Measurements from ENCODE around the gene PROSER1. TPM values are rescaled to one million over a fixed set of nuclear protein-coding genes. Genes with fewer than 3 reads are reported as not detected.
"Not testable (repeated sequence)": the region's sequence is repeated elsewhere in the genome, so short reads cannot be mapped to it uniquely, and the experiment has no call there.

The PROSER1 gene
- total and polyA plus RNA-seq, 7 donors = 9.2 to 20.3 (median 13.6) TPM

GRCh38 chr13:39012608-39013007, 25.3 kb downstream of the PROSER1 start:
- no peak for DNase-seq
- Histone ChIP-seq H3K27ac (no peak overlapping the region), H3K9me3 (no peaks in the 10 kb centered on the region), H3K4me3 (no peak overlapping the region), H3K36me3 (peaks cover 26 to 84% (median 41%) of the 10 kb centered on the region in 4 donors), H3K27me3 (no peaks in the 10 kb centered on the region), H3K4me1 (no peaks in the 10 kb centered on the region)
- TF ChIP-seq CTCF (IDR thresholded peaks at IDR 0.05) (no peak), POLR2A (IDR thresholded peaks at IDR 0.05) (no peak), EP300 (IDR thresholded peaks at IDR 0.05) (no peak)
- WGBS, 2 donors = 81 to 90% methylated on average over 7 of the region's 7 CpGs
- intact Hi-C loops (cut with DNase I) = no loop called here

- H3K9me3 ChIP-seq; H3K4me1 ChIP-seq; H3K4me3 ChIP-seq; H3K27ac ChIP-seq; DNase-seq; intact Hi-C loops (cut with DNase I); H3K27me3 ChIP-seq: not testable (repeated sequence)
- peaks cover 10 to 24% (median 15%) of the 10 kb centered on the region in 4 donors for H3K36me3 ChIP-seq
- 31 to 70% methylated on average over 29 of the region's 29 CpGs for WGBS, 2 donors
These were observed 31.3 kb downstream of the PROSER1 start for GRCh38 chr13:39006371-39007111.

- DNase-seq = no peak
- 89 to 94% methylated on average over 3 of the region's 3 CpGs for WGBS, 2 donors
- Histone ChIP-seq H3K9me3 (no peaks in the 10 kb centered on the region), H3K27ac (no peak overlapping the region), H3K4me3 (no peak overlapping the region), H3K27me3 (no peaks in the 10 kb centered on the region), H3K36me3 (no peaks in the 10 kb centered on the region), H3K4me1 (no peaks in the 10 kb centered on the region)
- intact Hi-C loops (cut with DNase I) = no loop called here
- no peak for TF ChIP-seq EP300 (IDR thresholded peaks at IDR 0.05)
- no peak for TF ChIP-seq POLR2A (IDR thresholded peaks at IDR 0.05)
- TF ChIP-seq POLR2AphosphoS5 (IDR thresholded peaks at IDR 0.05) = no peak
- no peak for TF ChIP-seq CTCF (IDR thresholded peaks at IDR 0.05)
These were observed 39.1 kb downstream of the PROSER1 start for GRCh38 chr13:38998739-38999138.

- H3K4me3 ChIP-seq = no peak overlapping the region
- no peak overlapping the region for H3K27ac ChIP-seq
- no peak for DNase-seq
- no peaks in the 10 kb centered on the region for H3K9me3 ChIP-seq
- no peak for TF ChIP-seq EP300 (IDR thresholded peaks at IDR 0.05)
- no peak for TF ChIP-seq CTCF (IDR thresholded peaks at IDR 0.05)
- TF ChIP-seq POLR2A (IDR thresholded peaks at IDR 0.05) = no peak
- TF ChIP-seq POLR2AphosphoS5 (IDR thresholded peaks at IDR 0.05) = no peak
- WGBS, 2 donors = 75 to 76% methylated on average over 4 of the region's 4 CpGs
- H3K36me3 ChIP-seq = no peaks in the 10 kb centered on the region
- no peaks in the 10 kb centered on the region for H3K4me1 ChIP-seq
- intact Hi-C loops (cut with DNase I) = no loop called here
- H3K27me3 ChIP-seq = no peaks in the 10 kb centered on the region
These were observed 44.5 kb downstream of the PROSER1 start for GRCh38 chr13:38993381-38993780.

- Histone ChIP-seq H3K9me3 (no peaks in the 10 kb centered on the region), H3K4me1 (no peaks in the 10 kb centered on the region)
- intact Hi-C loops (cut with DNase I) = no loop called here
These were observed 47.2 kb downstream of the PROSER1 start, which contains the start of gene STOML3 for GRCh38 chr13:38990693-38991092. TSS of gene STOML3 (minus strand) at chr13:38990831. CDS start at chr13:38990721, 110 bp downstream.

More at GRCh38 chr13:38990693-38991092, 47.2 kb downstream of the PROSER1 start, which contains the start of gene STOML3:
- H3K27me3 ChIP-seq = no peaks in the 10 kb centered on the region
- no peak within 1 kb of the TSS for H3K27ac ChIP-seq
- H3K36me3 ChIP-seq = no peaks in the 10 kb centered on the region
- no peak for DNase-seq
- TF ChIP-seq EP300 (IDR thresholded peaks at IDR 0.05) = no peak
- TF ChIP-seq POLR2AphosphoS5 (IDR thresholded peaks at IDR 0.05) = no peak
- TF ChIP-seq CTCF (IDR thresholded peaks at IDR 0.05) = no peak
- TF ChIP-seq POLR2A (IDR thresholded peaks at IDR 0.05) = no peak
- H3K4me3 ChIP-seq = no peak within 1 kb of the TSS

Data from sigmoid colon (tissue), 7 donors.